Activated CD4-positive, alpha-beta T cell treated with anti-CD3 and anti-CD28 coated beads, Interleukin-2, Interleukin-4, amounts not matched to agents 100 ng/mL and 50 ng/mL, durations not matched to agents 16 hours and 8 hours (primary cell): ENCODE data around the gene CHPF.

Experiments
- DNase-seq: peaks from one replicate; pipeline ENCODE4 v3.0.0-alpha.2; 2020; ENCODE audit warnings: low spot score

CHPF gene

GRCh38 chr2:219531639-219532377, 11.8 kb downstream of the CHPF start:
- DNase-seq, result no peak

DNA sequence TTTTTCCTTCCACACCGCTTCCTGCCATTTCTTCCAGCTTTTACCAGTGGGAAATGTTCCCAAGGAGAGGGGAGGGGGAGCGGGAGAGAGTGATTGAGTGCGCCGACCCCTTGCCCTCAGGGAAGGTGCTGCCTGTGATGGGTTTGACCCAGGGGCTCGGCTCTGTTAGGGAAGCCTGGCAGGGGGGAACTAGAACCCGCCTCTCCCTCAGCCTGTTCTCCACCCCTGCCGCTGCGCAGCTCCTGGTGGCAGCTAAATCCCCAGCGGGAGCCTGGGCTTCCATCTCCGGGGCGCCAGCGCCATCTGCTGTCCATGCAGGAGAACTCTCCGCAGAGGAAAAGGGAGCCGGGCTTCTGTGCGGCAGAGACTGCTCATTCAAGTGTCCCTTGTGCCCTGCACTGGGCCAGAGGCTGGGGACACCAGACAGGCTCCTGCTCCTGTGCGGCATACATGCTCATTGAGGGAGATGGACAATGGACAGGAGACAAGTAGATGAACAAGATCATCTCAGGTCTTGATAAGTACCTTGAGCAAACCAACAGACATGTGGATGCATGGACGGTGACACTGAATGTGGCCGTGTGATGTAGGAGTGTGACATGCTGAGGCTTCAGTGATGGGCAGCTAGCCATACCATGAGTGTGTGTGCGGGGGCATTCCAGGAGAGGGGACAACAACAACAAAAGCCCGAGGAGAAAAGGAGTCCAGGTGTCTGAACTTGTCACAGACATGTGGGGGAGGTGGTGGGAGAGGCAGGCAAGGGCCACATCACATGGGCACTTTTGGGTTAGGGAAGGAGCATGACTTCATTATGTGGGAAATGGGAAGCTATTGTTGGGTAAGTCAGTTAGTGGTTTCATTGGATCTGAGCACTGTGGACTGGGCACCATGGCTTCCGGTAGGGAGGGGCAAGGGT, 13.3 kb downstream of the CHPF start:
- peak; percentile 84 for DNase-seq

GRCh38 chr2:219527472-219527871, 16.1 kb downstream of the CHPF start:
- DNase-seq, result no peak

- no peak for DNase-seq
Measured at GRCh38 chr2:219527076-219527394, 16.6 kb downstream of the CHPF start.

GRCh38 chr2:219526320-219527075, 17.1 kb downstream of the CHPF start:
- DNase-seq, result no peak

- no peak for DNase-seq
Measured at GRCh38 chr2:219525533-219526232, 17.9 kb downstream of the CHPF start.

DNA sequence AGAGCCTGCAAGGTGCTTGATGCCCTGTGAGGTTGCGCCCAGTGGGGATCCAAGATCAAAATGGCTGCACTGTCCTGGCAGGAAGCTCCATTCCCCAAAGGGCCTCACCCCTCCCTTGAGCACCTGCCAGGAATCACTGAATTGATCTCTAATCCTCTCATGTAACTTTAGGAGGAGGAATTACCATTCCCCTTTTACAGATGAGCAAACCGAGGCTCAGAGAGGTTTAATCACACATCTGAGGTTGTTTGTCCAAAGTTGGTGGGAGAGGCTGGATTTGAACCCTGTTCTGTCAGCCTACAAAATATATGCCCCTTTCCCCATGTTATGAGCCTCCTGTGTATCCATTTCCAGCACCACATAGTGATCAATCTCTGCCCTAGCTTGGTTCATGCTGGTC, 18.8 kb downstream of the CHPF start:
- DNase-seq, result no peak

DNA sequence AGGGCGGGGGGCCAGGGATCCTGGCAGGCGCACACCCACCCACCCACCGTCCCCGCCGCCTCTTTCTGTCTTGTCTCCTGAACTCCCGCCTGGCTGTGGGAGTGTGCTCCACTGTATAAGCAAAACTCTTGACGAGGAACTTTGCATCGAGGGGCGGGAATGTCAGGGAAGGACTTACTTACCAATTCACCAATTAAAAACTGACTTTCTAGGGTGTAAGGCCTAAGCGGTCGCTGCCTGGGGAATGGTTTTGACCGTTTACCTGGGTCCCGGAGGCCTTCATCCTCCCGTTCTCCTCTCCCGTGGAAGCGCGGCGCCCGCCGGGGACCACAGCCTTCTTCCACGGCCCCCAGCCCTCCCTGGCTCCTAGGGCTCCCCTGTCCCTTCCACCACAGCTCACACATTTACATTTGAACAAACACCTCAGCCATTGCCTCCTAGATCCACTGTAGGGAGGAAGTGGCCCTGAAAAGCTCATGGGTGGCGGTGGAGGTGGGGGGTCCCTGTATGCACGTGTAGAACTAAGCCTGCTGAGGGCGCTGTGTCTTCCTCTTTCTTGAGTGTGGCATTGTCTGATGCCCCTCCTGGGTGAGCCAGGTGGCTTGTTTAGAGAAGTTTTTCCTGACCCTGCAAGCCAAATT, 20.5 kb downstream of the CHPF start:
- no peak for DNase-seq

DNA sequence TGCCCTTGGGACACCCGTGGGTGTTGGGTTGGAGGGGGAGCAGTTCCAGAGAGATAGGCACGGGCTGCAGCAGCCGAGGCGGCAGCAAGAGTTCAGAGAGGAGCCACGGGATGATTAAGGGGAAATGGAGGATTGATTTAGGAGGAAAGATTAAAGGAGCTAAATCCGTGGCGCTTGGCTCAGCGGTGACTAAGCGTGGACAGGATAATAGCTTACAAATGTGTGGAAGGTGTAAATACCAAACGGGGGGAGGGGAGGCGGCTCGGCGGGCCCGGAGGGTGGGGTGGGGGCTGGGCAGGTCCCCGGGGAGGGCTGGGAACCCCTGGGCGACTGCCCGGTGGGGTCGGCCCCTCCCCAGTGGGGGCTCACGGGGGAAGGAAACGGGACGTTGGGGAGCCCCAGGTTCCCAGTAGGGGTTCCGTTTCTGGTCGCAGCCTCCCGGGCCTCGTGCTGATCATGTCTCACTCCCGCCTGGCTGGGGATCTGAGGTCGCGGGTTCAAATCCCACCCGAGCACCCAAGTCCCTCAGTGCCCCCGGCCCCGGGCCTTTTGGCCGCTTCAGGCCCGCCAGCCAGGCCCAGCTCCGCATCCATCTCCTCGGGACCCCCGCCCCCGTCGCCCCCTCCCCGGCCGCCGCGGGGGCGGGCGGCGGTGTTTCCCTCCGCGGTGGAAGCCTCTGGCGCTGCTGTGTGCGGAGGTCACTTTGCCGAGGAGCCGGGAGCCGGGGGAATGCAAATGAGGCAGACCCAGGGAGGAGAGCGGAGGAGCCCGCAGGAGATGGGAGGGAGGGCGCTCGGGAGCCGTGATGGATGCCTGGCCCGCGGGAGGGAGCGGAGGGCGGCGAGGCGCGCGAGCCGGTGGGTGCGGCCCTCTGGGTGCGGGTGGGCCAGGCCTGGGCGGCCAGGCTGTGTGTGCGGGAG, 21.2 kb downstream of the CHPF start:
- no peak for DNase-seq

DNA sequence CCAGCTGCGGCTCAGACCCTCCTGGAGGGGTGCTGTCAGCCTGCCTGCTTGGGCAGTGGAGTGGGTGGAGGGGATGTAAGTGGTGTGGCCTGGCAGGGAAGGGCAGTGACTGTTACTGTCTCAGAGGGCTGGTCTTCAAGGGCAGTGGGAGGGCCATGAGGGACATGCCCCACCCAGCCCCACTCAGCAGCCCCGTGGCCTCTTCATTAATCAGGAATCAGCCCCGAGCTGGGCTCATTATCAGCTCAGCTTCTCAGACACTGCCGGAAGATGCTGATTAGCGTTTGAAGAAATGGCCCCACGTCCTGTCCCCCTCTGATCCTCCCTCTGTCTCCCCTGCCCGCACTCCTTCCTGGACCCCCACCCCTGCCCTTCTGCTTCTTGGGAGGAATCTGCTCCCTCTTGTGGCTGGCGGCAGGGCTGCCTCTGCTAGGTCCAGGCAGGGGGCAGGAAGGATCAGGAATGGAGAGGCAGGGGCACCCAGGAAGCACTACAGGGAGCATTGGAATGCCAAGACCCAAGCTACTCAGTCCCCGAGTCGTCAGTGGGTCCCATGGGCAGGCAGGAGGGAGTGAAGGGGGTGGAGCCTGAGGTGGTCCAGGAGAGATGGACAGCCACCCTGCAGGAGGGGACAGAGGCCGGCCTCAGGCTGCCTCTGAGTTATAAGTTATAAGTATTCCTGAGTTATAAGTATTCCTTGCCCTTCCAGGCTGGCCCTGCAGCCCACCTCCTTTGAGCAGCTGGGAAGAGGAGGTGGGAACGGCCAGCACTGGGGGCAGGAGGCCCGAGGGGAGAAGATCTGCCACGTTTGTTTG, 22.3 kb downstream of the CHPF start:
- DNase-seq, result no peak

GRCh38 chr2:219520079-219520478, 23.5 kb downstream of the CHPF start:
- DNase-seq, result no peak

DNA sequence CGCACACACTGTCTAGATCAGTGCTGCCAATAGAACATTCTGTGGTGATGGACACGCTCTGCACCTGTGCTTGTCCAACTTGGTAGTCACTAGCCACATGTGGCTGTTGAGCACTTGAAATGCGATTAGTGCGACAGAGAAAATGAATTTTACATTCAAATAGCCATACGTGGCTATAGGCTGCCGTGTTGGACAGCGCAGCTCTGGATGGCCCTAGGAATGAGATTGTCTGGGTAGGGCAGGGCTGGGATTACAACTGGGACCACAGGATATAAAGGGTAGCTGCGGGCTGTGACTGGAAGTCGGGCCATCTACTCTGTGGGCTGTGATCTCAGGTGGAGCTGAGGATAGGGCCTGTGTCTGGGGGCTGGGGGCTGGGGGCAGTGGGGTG, 24.1 kb downstream of the CHPF start:
- no peak for DNase-seq

DNA sequence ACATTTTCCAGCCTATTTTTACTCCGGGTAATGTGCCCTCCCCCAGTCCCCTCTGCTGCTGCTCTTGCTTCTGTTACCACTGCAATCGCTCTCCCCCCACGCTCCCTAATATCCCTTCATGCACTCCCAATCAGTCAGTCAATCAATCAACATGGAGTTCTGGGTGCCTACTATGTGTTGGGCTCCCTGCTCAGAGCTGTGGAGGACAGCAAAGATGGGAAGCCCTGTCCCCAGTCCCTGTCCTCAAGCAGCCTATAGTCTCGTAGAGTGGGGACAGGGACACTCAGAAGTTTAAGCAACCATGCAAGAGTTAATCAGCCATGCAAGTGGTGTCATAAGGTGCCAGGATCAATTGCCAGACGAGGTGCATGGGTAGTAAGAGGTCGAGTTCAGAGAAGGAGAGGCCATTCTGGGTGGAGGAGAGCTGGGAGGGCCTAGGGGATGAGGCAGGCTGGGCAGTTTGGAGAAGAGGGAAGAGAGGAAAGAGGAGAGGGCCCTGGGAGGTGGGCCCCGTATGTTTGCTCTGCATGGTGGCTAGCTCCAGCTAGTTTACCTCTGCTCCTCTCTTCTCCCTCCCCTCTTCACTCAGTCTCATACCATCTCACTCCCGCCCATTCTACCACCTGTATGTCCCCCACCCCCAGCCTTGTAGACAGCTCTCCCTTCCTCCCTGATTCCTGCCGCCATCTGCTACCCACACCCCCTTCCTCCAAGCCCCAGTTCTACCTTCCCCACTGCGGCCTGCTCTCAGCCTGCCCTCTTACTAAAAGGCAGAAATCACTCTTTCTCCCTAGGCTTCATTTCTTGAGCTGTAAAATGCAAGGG, 25.4 kb downstream of the CHPF start:
- DNase-seq, result no peak

DNA sequence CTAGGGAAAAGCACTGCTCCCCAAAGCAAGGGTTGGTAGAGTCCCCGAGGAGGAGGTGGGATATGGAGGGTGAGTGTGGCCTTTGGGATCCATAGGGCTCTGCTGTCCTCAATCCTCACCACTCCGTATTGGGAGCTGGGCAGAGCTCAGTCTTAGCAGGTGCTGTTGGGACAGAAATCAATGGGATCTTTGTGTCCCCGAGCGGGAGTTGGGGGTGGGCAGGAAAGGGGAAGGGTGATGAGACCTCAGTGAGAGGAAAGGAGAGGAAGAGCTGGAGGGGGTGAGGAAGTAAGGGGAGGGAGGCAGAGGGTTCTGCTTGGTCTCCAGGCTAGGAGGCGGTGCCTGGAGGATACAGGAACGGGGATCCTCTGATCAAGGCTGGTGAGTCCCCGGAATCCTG, 26.7 kb downstream of the CHPF start:
- no peak for DNase-seq

GRCh38 chr2:219515874-219516629, 27.6 kb downstream of the CHPF start:
- DNase-seq, result no peak

DNA sequence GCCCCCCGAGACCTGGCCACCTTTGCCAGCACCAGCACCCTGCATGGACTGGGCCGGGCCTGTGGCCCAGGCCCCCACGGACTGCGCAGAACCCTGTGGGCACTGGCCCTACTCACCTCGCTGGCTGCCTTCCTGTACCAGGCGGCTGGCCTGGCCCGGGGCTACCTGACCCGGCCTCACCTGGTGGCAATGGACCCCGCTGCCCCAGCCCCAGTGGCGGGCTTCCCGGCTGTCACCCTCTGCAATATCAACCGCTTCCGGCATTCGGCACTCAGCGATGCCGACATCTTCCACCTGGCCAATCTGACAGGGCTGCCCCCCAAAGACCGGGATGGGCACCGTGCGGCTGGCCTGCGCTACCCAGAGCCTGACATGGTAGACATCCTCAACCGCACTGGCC, 28.8 kb downstream of the CHPF start:
- no peak for DNase-seq

DNA sequence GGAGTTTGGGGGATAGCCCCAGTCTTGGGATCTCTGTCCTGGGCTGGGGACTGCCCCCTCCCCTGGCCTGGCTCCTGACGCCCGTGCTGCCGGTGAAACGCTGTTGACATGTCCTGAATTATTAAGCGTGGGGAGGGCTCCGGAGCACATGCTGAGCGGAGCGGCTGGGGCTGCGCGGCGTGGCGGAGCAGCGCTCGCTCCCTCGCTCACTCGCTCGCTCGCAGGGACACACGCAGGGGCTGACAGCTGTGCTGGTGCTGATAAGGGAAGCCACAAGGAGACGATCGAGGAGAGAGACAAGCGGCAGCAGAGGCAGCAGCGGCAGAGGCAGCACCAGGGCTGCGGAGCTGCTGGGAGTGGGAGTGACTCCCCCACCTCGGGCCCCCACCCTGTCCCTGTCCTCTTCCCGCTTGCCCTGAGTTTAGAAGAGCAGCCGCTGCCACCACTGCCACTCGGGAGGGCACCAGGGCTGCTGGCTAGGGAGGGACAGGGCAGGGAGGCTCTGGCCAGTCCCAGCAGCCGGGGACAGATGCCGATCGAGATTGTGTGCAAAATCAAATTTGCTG, 29.3 kb downstream of the CHPF start, which contains the start of gene ASIC4:
TSS of gene ASIC4 (plus strand) at position 287 of the 566 bp plus-strand sequence. CDS start at position 530, 243 bp downstream.
- no peak for DNase-seq

GRCh38 chr2:219513787-219514186, 29.8 kb downstream of the CHPF start:
- no peak for DNase-seq
